Myocyte (in vitro differentiated cells): Measurements from ENCODE around the gene IPMK. TPM values are rescaled to one million over a fixed set of nuclear protein-coding genes. Genes with fewer than 3 reads are reported as not detected.
A peak's percentile ranks its signal among the peaks of the same experiment; 100 is the strongest.

Source experiments
- DNase-seq: peaks from one replicate; pipeline ENCODE4 v3.0.0-alpha.2; 2012; ENCODE audit warnings: low read depth
- polyA plus RNA-seq: library from polyadenylated mRNA; unstranded; fragments of >200 nt; gene quantifications from one replicate; pipeline ENCODE4 v1.2.1, GENCODE V29; 2012; ENCODE audit warnings: missing spikeins
- total RNA-seq: library from RNA; depleted of rRNA; stranded (reverse); fragments of >200 nt; gene quantifications from 2 replicates; pipeline ENCODE4 v1.2.3, GENCODE V29; 2014

IPMK gene
- 7.3 and 11.2 TPM in 2 replicates for total RNA-seq
- 2.0 TPM for polyA plus RNA-seq

- DNase-seq = peak; percentile 95
Observed at GRCh38 chr10:58267713-58268453, at the start of gene IPMK. Gene IPMK, minus strand, starts transcription at chr10:58267894. Its CDS starts 283 bp downstream, at chr10:58267611.

GRCh38 chr10:58316874-58317273 lies 49.2 kb upstream of the IPMK start:
- DNase-seq = no peak

GRCh38 chr10:58311026-58311425 lies 43.3 kb upstream of the IPMK start:
- DNase-seq = no peak

GRCh38 chr10:58307676-58308075 lies 40.0 kb upstream of the IPMK start:
- no peak for DNase-seq

GRCh38 chr10:58305821-58306220 lies 38.1 kb upstream of the IPMK start:
- DNase-seq = no peak

- DNase-seq = no peak
Observed at GRCh38 chr10:58304099-58304633, 36.5 kb upstream of the IPMK start.

GRCh38 chr10:58302254-58302653 lies 34.6 kb upstream of the IPMK start:
- DNase-seq = no peak

GRCh38 chr10:58300676-58301075 lies 33.0 kb upstream of the IPMK start:
- no peak for DNase-seq

- DNase-seq = peak; percentile 63
Observed at GRCh38 chr10:58299580-58299979, 31.9 kb upstream of the IPMK start.

- DNase-seq = no peak
Observed at GRCh38 chr10:58293989-58294388, 26.3 kb upstream of the IPMK start.

GRCh38 chr10:58291538-58292174 lies 24.0 kb upstream of the IPMK start:
- DNase-seq = peak; percentile 53

GRCh38 chr10:58282615-58283014 lies 14.9 kb upstream of the IPMK start:
- DNase-seq = no peak

- no peak for DNase-seq
Observed at GRCh38 chr10:58281092-58281752, 13.5 kb upstream of the IPMK start.

GRCh38 chr10:58280477-58280876 lies 12.8 kb upstream of the IPMK start:
- DNase-seq = no peak

GRCh38 chr10:58278962-58279307 lies 11.2 kb upstream of the IPMK start:
- DNase-seq = no peak

GRCh38 chr10:58278274-58278961 lies 10.7 kb upstream of the IPMK start:
- no peak for DNase-seq

- DNase-seq = peak; percentile 26
Observed at GRCh38 chr10:58275908-58276307, 8.2 kb upstream of the IPMK start.

GRCh38 chr10:58275261-58275660 lies 7.6 kb upstream of the IPMK start:
- DNase-seq = no peak

- DNase-seq = no peak
Observed at GRCh38 chr10:58269782-58270290, 2.1 kb upstream of the IPMK start.

- DNase-seq = peak; percentile 99
Observed at GRCh38 chr10:58268946-58269781, 1.5 kb upstream of the IPMK start, which contains the start of gene CISD1. Gene CISD1, plus strand, starts transcription at chr10:58269162. Its CDS starts 112 bp downstream, at chr10:58269274.
